ENCODE data around the gene TBCA.

Gene TBCA

DNA sequence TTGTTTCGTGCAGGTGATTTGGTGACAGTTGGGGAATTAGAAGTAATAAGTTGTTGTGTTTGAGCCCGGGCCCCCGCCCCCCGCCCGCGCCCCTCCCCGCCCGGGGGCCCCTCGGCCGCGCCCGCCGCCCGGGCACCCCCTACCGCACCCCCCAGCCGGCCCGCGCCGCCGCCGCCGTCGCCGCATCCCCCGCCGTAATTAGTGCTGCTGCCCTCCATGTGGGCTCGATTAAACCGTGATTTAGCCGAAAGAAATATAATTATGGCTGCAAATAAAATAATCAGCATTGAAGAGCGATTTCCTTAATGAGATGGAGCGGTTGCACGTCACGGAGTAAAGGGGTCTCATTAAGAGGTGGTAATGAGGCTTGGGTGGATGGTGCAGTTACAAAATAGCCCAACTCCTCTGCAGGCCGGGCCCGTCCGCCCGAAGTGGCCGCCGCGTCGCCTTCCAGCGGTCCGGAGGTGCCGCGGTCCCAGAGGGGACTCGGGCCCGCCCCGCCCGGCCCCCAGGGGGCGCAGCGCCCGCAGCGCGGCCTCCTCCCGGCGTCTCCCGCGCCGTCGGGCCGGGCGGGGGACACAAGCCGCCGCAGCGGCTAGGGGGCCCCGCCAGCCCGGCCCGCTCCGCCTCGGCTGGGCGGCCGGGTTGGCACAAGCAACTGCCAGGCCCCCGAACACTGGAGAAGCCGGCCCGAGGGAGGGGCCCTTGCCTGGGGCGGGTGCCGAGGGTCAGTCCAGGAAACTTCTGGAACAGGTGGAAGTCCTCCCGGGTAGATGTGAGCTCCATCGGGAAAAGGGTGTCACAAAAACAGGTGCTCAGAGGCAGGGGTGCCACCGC, 130.8 kb downstream of the TBCA start:
- Histone ChIP-seq H3K4me3 (peak overlapping the region in 1 of 7 experiments; percentile 27), H3K27ac (no peak overlapping the region)

DNA sequence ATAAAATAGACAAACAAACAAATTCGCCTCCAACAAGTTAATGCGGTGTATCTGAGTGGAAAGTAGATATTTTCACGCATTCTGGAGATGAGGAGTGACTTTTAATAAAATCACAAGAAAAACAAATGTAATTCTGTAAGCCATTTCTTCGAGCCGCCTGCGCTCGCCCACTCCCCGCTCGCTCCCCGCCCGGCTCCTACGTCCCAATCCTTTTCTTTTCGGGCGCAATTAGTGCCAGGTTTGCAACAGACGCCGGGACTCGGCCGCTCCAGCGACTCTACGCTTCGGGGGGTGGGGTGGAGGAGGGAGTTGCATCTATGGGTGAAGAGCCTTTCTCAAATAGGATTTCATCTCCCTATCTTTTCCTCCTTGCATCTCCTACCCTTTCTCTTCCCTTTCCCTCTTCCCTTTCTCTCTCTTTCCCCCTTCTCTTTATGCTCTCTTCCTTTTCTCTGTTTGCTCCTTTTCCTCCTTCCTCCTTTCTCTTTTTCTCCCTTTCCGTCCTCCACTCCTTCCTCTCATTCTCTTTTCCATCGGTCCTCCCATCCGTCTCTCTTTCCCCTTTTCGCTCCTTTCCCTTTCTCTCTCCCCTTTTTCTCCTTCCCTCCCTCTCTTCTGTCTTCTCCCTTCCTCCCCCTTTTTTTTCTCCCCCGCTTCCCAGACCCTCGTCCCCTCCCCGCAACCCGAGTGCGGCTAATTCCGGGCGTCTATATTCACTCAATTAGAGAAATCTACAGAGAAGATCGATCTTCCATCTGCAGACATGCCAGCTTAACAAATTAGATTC, 131.6 kb downstream of the TBCA start:
- no peak overlapping the region for H3K27ac ChIP-seq
- peak overlapping the region in 1 of 7 experiments; percentile 27 for H3K4me3 ChIP-seq

DNA sequence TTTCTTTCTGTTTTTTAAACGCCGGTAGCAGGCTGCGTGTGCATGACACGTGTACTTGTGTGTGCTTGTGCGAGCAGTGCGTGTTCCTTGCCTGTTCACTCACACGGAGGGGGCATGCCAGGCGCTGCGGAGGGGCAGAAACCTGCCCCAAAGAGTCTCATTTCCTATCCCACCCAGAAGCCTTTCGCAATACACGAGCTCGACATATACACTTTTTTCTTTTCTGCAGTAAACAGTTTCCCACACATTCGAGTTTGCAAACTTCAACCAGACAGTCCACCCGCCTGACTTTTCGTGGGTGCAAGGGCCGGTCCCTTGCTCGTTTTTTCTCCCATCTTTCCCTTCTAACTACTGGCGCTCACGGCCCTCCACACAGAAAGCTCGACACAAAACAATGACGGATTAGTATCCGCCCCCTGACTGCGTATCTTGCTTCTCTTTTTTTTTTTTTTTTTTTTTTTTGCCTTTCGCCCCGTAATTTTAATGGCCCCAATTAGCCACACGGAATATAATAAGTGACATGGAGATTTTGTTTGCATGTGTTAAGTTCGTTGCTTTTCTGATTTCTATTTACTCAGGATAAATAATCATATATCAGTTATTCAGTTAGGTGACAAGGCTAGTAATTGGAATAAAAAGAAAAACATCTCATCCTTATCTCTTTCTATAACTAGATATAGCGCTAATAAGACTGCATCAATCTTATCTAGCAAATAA, 132.3 kb downstream of the TBCA start:
- no peak overlapping the region for H3K4me3 ChIP-seq
- H3K27ac ChIP-seq = no peak overlapping the region

DNA sequence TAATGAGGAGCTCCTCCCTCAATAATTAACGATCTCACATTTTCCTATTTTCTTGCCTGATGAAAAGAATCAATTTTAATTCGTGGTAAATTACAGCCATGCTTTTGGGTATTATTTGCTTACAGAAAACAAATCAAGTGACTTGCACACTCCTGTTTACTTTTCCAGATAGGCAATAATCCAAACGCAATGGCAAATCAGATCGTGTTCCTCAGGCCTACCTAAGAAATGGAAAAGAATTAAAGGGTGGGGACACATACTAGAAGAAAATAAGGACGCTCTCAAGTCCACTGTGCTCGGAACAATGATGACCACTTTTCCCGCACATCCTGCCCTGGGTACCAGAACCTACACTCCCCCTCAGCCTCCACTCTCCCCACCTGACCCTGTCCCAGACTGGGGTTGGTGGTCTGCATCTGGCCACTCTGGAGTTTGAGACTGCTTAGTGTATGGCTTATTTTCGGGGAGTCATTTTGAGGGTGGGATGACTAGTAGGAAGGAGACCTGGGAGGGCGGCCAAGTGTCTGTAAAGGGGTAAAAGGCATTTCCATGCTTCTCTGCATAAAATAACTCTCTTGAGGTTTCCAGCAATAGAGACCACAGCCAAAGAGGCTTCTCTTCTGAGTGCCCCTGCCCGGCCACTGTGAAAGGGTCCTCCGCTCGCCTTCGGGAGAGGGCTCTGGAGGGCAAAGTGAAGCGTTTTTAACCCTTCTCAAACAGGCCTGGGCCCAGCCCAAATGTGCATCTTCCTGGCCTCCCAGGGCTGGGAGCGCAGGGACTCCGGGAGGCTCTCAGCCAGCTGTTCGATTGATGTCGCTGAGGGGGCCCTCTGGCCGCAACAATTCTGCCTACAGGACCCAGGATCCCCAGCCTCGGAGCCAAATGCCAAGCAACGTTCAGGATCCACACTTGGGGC, 133.1 kb downstream of the TBCA start:
- no peak overlapping the region for H3K27ac ChIP-seq
- H3K4me3 ChIP-seq = no peak overlapping the region

DNA sequence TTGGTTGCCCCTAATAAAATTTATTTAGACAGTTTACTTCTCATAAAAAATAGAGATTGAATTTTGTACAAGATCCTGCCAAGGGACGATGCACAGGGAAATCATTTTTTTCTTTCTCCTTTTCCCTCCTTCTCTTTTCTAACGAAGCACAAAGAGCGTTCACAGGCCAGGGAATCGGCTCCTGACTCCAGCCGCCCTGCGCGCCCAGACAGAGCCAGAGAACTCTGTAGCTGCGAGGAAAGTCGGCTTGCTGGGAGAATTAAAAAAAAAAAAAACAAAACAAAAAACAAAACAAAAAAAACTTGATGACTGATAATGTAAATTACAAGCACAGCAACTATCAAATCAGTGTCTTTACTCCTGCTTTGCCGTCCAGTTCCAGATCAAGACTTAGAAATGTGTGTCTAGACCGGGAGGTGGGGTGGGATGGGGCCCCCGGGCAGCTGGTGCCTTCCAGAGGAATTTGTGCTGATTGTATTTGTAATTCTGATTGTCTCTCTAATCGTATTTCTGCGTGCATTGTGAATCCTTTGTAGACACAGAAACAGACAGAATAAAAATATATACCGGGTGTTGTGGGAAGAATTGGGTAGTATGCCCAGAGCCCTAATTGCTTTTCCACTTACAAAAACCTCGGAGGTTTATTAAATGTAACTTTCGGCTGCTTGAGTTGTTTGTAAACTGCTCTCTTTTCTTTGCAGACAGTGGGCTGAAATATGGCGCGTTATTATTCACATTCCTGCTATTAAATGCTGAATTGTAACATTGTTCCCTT, 134.0 kb downstream of the TBCA start:
- no peak overlapping the region for H3K4me3 ChIP-seq

DNA sequence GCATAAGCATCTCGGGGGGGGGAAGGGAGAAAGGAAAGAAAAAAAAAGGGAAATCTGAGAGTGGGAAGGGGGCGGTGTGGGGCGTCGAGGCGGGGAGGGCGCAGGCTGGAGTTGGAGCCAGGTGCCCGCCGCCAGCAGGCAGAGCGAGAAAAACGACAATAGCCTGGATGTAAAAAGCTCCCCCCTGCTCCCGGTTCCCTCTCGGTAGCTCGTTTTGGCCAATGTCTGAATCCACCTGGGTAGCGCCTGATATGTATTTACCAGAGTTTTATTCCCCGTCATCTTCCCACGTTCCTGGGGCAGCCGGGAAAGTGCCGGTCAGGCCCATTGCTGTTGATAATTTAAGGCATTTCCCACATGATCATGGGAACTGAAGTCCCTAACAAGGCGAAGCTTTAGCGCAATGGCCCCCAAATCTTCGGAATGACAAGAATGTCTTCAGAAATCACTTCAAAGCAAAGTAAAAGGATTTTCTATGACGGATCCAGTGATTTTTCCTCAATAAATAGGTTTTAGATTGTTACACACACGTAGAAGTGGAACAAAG, 134.7 kb downstream of the TBCA start:
- Histone ChIP-seq H3K4me3 (no peak overlapping the region), H3K27ac (no peak overlapping the region)

More for the DNA sequence above, 134.0 kb downstream of the TBCA start:
- no peak overlapping the region for H3K27ac ChIP-seq
